OCI-LY7 (cell line): ENCODE data around the gene ARHGAP21.

Source experiments
- EZH2phosphoT487 ChIP-seq: fragments of 200-600 bp; sonication (generic); IDR thresholded peaks from 2 replicates; pipeline ENCODE4 v1.6.1; 2018; ENCODE audit warnings: low read depth, borderline replicate concordance, mild to moderate bottlenecking, mixed run types, antibody characterized with exemption, low read length, moderate library complexity, mixed read lengths
- TF ChIP-seq, protein P1 (sequence below): fragments of 200-600 bp; sonication (generic); conservative IDR thresholded peaks from 2 replicates; pipeline ENCODE4 v1.5.1; 2014; ENCODE audit warnings: mild to moderate bottlenecking, antibody characterized with exemption, low read length, moderate library complexity, mixed read lengths

DNA sequence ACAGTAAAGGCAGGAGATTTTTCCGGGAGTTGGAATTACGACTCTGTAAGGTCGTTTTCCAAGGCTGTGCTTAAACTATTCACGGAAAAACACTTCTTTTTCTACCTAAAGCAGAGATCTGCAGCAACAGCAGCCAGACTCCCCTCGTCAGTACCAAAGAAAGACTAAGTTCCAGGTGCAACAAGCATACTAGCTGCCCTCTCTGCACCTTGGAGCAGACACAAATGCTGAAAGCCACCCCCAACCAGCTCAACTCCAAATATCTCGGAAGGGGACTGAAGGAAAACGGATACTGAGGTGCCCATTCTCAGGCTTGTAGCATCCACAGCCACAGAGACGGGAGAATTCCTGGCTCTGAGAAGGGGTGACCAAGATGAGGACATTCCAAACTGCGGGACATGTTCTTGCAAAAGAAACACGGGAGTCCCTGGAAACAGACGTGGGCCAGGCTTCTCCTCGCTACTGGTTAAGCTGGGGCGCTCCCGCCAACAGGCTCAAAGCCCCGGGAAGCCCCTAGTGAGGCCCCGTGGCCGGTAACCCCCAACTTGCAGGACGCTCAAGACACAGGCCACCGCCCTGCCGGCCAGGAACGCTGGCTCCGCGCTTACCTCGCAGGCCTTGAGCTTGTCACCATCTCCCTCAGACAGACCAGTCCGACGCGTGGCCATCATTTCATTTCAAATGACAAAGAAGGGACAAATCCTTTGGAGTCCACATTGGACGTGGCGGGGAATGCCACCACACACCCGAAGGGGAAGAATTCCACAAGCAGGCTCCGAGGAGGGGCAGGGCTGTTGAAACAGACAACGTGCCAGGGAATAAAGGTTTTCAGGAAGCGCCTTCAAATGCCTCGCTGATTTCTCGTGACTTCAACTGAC lies 2.2 kb downstream of the ARHGAP21 start:
- TF ChIP-seq, protein P1, sequence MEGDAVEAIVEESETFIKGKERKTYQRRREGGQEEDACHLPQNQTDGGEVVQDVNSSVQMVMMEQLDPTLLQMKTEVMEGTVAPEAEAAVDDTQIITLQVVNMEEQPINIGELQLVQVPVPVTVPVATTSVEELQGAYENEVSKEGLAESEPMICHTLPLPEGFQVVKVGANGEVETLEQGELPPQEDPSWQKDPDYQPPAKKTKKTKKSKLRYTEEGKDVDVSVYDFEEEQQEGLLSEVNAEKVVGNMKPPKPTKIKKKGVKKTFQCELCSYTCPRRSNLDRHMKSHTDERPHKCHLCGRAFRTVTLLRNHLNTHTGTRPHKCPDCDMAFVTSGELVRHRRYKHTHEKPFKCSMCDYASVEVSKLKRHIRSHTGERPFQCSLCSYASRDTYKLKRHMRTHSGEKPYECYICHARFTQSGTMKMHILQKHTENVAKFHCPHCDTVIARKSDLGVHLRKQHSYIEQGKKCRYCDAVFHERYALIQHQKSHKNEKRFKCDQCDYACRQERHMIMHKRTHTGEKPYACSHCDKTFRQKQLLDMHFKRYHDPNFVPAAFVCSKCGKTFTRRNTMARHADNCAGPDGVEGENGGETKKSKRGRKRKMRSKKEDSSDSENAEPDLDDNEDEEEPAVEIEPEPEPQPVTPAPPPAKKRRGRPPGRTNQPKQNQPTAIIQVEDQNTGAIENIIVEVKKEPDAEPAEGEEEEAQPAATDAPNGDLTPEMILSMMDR: no peak
- TF ChIP-seq EZH2phosphoT487: no peak
